Endothelial cell of umbilical vein (primary cell): ENCODE results near the gene HIVEP1.

ENCODE experiments used
- EZH2 ChIP-seq: IDR thresholded peaks from 2 replicates; pipeline ENCODE4 v1.6.1; 2012; ENCODE audit warnings: borderline replicate concordance, low read depth, mild to moderate bottlenecking, moderate library complexity, low read length, inconsistent platforms; ENCODE audit not compliant: severe bottlenecking
- JUN ChIP-seq: IDR thresholded peaks from 2 replicates; pipeline ENCODE4 v1.6.1; 2011; ENCODE audit warnings: borderline replicate concordance, low read depth; ENCODE audit not compliant: insufficient read length, insufficient read depth
- TF ChIP-seq, protein P1 (sequence below), 2 donors: IDR thresholded peaks; 1 replicate in 1 of 2; 2 replicates in 1 of 2; pipeline ENCODE4 v1.5.1; 2011; ENCODE audit warnings: low read length in 2 of 2, mild to moderate bottlenecking in 2 of 2, moderate library complexity in 2 of 2, control low read depth in 1 of 2, inconsistent platforms in 1 of 2, low read depth in 1 of 2; ENCODE audit not compliant: insufficient read depth in 1 of 2; ENCODE audit errors: extremely low read depth in 1 of 2

DNA sequence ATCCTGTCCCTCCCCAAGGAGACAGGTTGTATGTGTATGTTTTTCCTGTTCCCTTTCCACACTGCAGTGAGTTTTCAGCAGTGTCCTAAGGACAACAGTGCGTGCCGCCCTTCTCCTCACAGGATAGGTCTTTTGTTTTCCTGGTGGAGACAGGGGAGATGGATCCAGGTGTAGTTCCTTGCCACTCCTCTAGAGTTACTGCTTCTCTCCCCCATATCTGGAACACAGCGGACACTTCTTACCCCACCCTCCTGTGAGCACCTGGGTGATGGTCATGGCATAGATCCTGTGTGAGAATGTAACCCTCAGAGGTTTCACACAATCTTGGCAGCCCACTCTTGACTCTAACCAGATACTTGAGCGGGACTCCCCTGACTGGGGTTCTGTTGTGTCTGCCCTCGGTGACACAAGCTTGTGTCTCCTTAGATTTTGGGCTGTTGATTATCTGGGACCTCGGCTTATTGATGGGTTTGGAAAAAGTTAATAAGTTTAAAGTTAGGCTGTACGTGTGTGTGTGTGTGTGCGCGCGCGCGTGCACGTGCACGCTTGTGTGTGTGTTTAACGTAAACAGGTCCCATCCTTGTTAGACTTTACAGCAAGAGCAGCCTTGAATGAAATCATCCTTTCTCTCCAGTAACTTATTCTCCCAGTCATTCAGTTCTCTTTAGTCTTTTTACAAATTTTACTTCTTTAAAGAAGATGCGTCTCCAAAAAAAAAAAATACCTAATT, 146.7 kb downstream of the HIVEP1 start:
- TF ChIP-seq, protein P1, sequence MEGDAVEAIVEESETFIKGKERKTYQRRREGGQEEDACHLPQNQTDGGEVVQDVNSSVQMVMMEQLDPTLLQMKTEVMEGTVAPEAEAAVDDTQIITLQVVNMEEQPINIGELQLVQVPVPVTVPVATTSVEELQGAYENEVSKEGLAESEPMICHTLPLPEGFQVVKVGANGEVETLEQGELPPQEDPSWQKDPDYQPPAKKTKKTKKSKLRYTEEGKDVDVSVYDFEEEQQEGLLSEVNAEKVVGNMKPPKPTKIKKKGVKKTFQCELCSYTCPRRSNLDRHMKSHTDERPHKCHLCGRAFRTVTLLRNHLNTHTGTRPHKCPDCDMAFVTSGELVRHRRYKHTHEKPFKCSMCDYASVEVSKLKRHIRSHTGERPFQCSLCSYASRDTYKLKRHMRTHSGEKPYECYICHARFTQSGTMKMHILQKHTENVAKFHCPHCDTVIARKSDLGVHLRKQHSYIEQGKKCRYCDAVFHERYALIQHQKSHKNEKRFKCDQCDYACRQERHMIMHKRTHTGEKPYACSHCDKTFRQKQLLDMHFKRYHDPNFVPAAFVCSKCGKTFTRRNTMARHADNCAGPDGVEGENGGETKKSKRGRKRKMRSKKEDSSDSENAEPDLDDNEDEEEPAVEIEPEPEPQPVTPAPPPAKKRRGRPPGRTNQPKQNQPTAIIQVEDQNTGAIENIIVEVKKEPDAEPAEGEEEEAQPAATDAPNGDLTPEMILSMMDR (IDR thresholded peaks at IDR 0.05; ENCODE audit: extremely low read depth in 1 of 2, insufficient read depth in 1 of 2, low read depth in 1 of 2, low read length in 2 of 2), result no peak
- TF ChIP-seq JUN (no peak), EZH2 (no peak)
